ENCODE results near the gene CLMN. TPM values are rescaled to one million over a fixed set of nuclear protein-coding genes. Genes with fewer than 3 reads are reported as not detected.

CLMN gene
- total RNA-seq, 1 donor from 2014 or later: 10.8 TPM

DNA sequence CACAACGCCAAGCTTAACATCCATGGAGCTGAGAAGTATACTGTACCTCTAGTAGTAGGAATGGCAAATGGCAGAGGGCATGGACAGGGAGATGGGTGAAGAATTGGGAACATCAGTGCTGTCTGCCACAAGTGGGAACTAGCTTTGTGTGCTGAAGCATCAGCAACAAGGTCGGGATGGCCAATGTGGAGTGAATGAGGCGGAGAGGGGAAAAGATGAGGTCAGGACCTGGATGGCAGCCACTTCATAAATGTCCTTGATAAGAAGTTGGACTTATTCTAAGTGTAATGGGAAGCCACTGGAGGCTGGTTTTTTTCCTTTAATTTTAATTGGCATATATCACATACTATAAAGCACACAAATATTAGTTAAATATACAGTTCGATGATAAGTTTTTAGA is 21.9 kb upstream of the CLMN start:
- peak; percentile 38 for DNase-seq (ENCODE audit: low spot score)

- DNase-seq (ENCODE audit: low spot score): no peak
Measured at GRCh38 chr14:95341115-95341514, 21.4 kb upstream of the CLMN start.

GRCh38 chr14:95340201-95340697 is 20.5 kb upstream of the CLMN start:
- DNase-seq (ENCODE audit: low spot score): no peak

DNA sequence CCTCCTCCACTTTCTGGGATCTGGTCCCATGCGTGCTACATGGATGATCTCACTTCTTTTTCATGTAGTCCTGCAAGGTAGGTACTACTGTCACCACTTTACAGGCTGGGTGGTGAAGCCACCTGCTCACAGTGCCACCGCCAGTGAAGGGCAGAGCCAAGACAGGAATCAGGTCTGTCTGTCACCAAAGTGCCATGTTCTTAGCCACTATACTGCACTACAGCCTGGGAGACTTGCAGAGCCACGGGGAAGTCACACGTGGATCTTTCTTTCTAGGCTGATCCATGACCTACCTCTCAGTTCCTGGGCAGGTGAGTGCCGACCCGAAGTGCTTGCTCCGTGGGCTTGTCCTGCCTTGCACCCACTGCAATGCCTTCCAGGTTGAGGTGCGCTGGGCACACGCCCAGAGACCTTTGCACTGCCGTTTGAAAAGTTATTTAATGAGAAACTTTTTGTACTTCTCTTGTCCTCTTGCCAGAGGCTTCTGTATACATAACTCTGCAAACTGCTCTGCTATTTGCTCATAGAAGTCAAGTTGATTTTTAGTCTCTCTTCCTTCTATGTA is 19.7 kb upstream of the CLMN start:
- no peak for DNase-seq (ENCODE audit: low spot score)

DNA sequence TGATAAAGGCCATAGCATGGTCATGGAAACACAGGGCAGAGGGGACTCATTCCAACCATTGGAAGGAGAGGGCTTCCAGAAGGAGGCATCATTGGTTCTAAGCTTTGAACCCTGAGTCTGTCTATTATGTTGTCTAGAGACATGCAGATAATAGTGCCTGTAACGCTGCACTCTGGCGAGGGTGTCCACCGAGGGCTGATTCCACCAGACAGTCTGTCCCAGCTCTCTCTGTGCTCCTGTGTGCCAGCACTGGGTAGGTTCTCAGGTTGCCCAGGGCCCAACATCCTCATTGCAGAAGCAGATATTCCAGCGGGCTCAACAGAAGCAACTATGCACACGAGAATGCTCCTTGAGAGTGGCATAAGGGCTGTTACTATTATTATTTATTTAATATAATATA is 18.7 kb upstream of the CLMN start:
- no peak for DNase-seq (ENCODE audit: low spot score)

DNA sequence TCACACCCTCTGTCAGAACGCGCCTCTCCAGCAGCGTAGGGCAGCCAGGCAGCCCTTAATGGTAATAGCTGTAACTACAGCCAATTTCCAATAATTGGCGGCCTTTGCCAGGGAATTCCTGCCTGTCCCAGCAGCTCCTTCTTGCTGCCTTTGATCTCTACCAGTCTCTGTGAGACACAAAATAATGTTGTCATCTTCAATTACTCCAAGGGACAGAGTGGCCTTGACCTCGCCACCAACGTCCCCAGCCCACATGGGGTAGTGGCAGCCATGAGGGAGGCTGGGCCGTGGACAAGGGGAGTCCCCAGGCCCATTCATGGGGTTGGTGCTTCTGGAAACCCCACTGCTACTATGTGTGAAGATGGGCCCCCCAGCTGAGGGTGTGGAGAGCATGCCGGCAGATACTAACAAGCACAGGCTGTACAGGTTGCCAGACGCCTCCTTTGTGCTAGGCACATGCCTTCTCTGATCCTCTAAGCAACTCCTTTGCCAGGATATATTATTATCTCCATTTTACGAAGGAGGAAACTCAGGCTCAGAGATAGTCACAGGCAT is 17.4 kb upstream of the CLMN start:
- DNase-seq (ENCODE audit: low spot score): no peak

GRCh38 chr14:95336192-95336760 is 16.6 kb upstream of the CLMN start:
- no peak for DNase-seq (ENCODE audit: low spot score)

DNA sequence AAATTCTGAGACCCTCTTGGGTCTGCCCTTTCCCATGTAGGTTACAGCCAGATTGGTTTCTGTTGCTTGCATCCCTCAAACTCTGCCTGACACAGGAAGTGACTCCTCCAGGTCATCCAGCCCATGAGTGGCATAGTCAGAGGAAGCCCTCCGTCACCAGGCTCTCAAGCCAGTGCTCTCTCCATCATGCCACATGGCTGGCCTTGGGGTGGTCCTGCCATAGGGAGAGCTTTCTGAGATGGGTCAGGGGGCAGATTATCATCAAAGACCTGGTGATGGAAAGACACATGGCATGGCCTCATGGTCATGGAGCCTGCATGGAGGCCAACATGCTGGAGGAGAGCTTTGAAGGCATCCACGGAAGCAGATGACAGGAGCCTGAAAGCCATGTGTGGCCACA is 15.4 kb upstream of the CLMN start:
- no peak for DNase-seq (ENCODE audit: low spot score)

DNA sequence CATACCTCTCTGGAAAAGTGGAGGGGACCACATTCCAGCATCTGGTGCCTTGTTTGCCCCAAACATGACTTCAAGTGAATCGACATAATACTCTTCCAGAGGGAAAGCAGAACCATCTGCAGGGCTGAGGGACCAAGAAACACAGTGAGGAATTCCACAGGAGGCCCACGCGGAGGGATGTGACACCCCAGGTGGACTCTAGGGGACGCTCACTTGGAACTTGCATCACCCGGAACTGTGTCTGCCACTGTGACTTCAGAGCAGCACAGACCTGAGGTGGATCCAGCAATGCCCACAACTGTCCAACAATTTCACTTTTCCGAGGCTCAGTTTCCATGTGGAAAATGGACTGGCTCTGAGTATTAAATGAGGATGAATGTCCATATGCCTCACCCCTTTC is 14.3 kb upstream of the CLMN start:
- DNase-seq (ENCODE audit: low spot score): no peak

DNA sequence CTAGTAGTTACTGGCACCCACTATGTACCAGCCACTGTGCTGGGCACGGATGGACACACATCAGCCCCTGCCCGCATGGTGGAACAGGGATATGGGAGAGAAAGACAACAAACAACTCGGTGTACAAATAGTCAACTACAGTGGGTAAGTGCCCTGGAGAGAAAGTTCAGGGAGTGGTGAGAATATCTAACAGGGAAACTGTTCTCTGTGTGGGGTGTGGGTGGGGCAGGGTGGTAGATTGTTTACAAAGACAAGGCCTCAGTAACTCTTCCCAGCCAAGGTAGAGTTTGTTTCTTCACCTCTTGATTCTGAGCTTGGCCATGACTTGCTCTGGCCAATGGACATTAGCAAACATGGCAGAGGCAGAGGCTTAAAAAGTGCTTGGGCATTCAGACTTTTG is 12.9 kb upstream of the CLMN start:
- no peak for DNase-seq (ENCODE audit: low spot score)

GRCh38 chr14:95331708-95332408 is 12.2 kb upstream of the CLMN start:
- DNase-seq (ENCODE audit: low spot score): no peak

- no peak for DNase-seq (ENCODE audit: low spot score)
Measured at GRCh38 chr14:95330591-95331370, 11.1 kb upstream of the CLMN start.

DNA sequence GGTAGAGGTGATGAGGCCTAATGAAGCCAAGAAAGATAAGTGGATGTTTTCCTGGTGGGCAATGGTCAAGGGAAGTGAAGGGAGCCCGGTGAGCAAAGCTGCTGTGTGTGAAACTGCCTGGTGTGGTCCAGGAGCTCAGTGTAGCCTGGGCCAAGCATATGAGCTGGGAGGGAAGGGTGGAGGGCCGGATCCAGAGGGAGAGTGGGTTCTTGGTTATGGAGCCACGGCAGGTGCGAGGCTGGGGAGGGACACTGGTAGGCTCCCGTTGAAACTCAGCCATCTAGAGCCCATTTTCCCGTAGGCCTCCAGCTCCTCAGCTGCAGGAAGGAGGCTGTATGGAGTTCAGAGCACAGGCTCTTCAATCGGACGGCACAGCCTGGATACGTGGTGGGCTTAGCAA is 10.2 kb upstream of the CLMN start:
- no peak for DNase-seq (ENCODE audit: low spot score)

DNA sequence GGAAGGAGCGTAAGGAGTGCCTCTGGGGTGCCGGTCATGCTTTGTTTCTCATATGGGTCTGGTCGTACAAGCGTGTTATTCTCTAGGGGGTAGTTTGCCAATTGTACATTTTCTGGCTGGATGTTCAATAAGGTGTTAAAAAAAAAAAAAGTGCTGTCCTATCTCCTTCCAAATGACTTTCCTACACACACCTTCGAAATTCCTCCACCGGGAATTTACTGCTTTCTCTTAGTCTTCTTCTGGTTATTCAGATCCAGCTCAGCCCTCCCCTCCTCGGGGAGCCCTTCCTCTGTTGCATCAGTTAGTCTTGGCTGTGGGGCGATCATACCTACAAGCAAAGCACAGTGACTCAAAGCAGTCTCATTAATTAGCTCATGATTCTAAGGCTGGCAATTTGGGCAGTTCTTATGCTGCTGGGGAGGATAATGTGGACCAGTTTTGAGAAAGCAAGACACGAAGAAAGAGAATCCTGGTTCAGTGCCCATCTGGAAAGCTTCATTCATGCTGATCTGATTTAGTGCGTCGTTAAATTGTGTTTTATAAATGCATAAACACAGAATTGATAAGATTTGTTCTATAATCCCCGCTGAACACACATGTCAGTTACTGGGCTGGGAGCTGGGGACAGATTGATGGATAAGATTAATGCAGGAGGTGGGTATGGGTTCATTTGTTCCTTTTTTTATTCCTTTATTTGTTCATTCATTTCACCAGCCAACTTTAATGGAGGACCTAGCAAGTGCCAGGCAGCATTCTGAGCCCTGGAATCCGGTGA is 9.2 kb upstream of the CLMN start:
- no peak for DNase-seq (ENCODE audit: low spot score)

DNA sequence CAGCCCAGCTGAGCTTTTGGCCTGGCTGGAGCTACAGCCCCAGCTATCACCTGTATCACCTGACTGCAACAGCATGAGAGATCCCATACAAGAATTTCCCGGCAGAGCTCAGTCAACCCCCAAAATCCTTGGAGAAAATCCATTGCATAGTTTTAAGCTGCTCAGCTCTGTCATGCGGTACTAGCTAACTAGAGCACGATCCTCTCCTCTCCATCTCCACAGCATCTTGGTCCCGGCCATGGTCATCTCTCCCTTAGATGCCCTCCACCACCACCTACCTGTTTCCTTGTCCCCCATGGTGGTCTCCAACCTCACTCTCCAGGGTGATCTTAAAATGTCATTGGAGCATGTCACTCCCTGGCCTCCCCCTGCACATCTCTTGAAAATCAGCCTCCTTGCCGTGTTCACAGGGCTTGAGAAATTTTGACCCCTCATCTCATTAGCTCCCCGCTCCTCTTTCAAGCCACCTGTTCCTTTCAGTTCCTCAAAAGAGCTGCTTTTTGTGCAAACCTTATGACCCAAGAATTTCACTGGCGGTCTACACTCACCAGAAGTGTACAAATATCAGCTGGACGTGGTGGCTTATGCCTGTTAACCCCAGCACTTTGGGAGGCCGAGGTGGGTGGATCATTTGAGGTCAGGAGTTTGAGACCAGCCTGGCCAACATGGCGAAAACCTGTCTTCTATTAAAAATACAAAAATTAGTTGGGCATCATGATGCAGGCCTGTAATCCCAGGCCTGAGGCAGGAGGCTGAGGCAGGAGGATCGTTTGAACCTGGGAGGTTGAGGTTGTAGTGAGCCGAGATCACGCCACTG is 8.1 kb upstream of the CLMN start:
- DNase-seq (ENCODE audit: low spot score): no peak

DNA sequence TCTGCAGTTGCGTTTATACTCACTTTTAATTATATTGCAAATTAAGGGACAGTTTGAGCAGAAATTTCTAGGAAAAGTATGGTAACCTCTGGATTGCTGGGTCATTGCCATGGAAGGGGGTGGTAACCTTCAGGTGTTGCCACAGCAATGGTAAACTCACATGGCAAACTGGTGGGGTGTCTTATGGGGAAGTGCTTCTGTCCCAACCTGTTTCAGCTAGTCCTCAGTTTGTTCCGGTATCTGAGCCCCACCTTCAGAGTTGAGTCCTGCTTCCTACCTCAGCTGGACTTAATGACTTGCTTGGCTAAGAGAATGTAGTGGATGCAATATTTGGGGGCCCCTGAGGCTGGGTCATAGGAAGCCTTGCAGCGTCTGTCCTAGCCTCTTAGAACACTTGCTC is 7.3 kb upstream of the CLMN start:
- no peak for DNase-seq (ENCODE audit: low spot score)

GRCh38 chr14:95323917-95324316 is 4.2 kb upstream of the CLMN start:
- DNase-seq (ENCODE audit: low spot score): no peak

GRCh38 chr14:95323361-95323760 is 3.7 kb upstream of the CLMN start:
- DNase-seq (ENCODE audit: low spot score): no peak

DNA sequence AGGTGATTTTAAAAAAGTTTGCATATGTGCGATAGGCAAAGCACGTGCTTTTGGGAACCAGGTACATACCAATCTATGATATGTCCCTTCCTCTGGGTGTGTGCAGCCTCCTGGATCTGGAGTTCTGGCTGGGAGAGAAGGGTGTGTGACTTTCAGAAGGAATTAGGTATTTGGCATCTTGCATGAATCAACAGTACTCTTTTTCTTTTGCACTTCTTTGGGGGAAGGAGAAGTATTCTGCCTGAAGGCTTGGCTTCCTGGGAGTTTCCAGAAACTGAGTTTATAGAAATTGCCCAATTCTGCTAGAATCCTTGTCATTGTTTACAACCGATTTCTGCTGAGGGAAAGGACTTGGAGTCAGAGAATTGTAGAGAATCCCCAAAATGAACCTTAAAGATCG is 2.9 kb upstream of the CLMN start:
- peak; percentile 58 for DNase-seq (ENCODE audit: low spot score)

DNA sequence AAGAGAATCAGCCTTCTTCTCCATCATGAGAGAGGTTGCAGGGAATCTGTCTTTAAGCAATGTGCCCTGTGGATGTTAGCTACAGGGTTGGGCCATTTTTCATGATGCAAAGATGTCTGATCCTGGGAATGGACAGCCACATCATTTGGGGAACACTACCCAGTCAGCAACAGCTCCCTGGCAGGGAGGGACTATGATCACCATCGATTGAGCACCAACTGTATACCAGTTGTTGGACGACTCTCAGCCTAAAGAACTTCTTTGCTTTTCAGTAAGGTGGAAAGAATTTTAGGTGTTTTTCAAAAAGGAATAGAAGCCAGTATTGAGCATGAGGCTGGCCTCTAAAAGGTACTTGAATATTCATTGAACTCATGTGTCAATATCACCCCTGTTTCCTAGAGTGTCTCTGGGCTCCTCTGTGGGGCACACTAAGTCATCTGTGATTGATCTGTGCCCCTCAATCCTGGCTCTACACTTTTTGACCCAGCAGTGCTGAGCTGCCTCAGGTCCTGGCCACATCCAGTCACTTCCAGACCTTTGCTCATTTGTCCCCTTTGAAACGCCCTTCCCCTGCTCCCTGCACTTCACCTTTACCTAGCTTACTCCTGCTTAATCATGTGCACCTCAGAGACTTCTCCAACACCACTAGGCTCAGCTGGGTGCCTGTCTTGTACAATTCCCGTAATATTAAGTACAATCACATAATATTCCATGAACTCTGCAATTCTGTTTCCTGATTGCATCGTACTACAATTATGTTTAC is 2.2 kb upstream of the CLMN start:
- no peak for DNase-seq (ENCODE audit: low spot score)
